ENCODE measurements around the gene CCDC196. TPM values are rescaled to one million over a fixed set of nuclear protein-coding genes. Genes with fewer than 3 reads are reported as not detected.

Gene CCDC196
- total and polyA plus RNA-seq, 2 of the 4 experiments (the other 2 are of a cell fraction): not detected

- no peak overlapping the region for H2AFZ ChIP-seq (replicated peaks; ENCODE audit: low read length, poor library complexity)
- no TSS peak for BruUV-seq (replicated peaks)
- no peak overlapping the region for H3K18ac ChIP-seq (ENCODE audit: low read depth, low read length)
- no peak overlapping the region for H4K5ac ChIP-seq (ENCODE audit: low read depth, low read length)
- H3K56ac ChIP-seq (ENCODE audit: extremely low read depth, insufficient read depth, low read length): no peak overlapping the region
- no peaks in the 10 kb centered on the region for H3K4me1 ChIP-seq (ENCODE audit: control insufficient read depth, insufficient read depth, low read length)
- TF ChIP-seq RCOR1 (IDR thresholded peaks at IDR 0.05; ENCODE audit: insufficient replicate concordance, low read length) (no peak), MXI1 (IDR thresholded peaks at IDR 0.05; ENCODE audit: borderline replicate concordance, low read depth, low read length) (no peak), SMC3 (IDR thresholded peaks at IDR 0.05; ENCODE audit: low read depth, low read length) (no peak), RAD21 (IDR thresholded peaks at IDR 0.05; ENCODE audit: low read length) (no peak), NFE2L2 (IDR thresholded peaks at IDR 0.05; ENCODE audit: low read depth, low read length) (no peak), CHD1 (IDR thresholded peaks at IDR 0.05; ENCODE audit: low read depth, low read length) (no peak), CEBPB (IDR thresholded peaks at IDR 0.05; ENCODE audit: low read depth, low read length) (no peak), CTCF (conservative IDR thresholded peaks at IDR 0.05; ENCODE audit: low read depth, low read length) (no peak), RFX5 (IDR thresholded peaks at IDR 0.05; ENCODE audit: low read depth, low read length) (no peak), POLR2A (IDR thresholded peaks at IDR 0.05; ENCODE audit: low read depth, low read length) (no peak), MAFK (IDR thresholded peaks at IDR 0.05; ENCODE audit: low read depth, low read length) (no peak)
- TF ChIP-seq, protein P1, sequence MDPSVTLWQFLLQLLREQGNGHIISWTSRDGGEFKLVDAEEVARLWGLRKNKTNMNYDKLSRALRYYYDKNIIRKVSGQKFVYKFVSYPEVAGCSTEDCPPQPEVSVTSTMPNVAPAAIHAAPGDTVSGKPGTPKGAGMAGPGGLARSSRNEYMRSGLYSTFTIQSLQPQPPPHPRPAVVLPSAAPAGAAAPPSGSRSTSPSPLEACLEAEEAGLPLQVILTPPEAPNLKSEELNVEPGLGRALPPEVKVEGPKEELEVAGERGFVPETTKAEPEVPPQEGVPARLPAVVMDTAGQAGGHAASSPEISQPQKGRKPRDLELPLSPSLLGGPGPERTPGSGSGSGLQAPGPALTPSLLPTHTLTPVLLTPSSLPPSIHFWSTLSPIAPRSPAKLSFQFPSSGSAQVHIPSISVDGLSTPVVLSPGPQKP (IDR thresholded peaks at IDR 0.05; ENCODE audit: borderline replicate concordance, low read depth, low read length): no peak
- no peaks in the 10 kb centered on the region for H3K79me1 ChIP-seq (ENCODE audit: low read depth in 1 of 2, low read length in 2 of 2)
- no peaks in the 10 kb centered on the region for H3K36me3 ChIP-seq (ENCODE audit: control insufficient read depth, insufficient read depth, low read length)
- H2AK5ac ChIP-seq (ENCODE audit: low read depth, low read length): no peak overlapping the region
- no peak overlapping the region for H3K23ac ChIP-seq (ENCODE audit: low read depth, low read length)
- no peak overlapping the region for H4K91ac ChIP-seq (ENCODE audit: insufficient read depth, low read depth, low read length)
- no peak overlapping the region for H2BK20ac ChIP-seq (ENCODE audit: low read depth, low read length)
- H3K27ac ChIP-seq (ENCODE audit: insufficient read depth, low read length): no peak overlapping the region
- ChIA-PET CTCF (no interaction called here), POLR2A (ENCODE audit: unreplicated experiment) (no interaction called here)
- no peak overlapping the region for H3K14ac ChIP-seq (replicated peaks; ENCODE audit: low read depth, low read length)
- dilution Hi-C loops (cut with HindIII; ENCODE audit: low sequenced_read_pairs, unreplicated experiment) (no loop called here), intact Hi-C loops (cut with micrococcal nuclease) (no loop called here), in situ Hi-C loops (cut with MboI; ENCODE audit: low sequenced_read_pairs) (no loop called here)
- H2AK9ac ChIP-seq (replicated peaks; ENCODE audit: low read depth, low read length, poor library complexity): no peak overlapping the region
- no peak overlapping the region for H2BK5ac ChIP-seq (ENCODE audit: low read depth, low read length, poor library complexity, severe bottlenecking)
- H4K20me1 ChIP-seq (ENCODE audit: insufficient read depth, low read length): no peaks in the 10 kb centered on the region
- H3K9me3 ChIP-seq (ENCODE audit: control insufficient read depth, insufficient read depth, low read length): no peaks in the 10 kb centered on the region
- WGBS, 2 experiments (ENCODE audit: extremely low coverage in 2 of 2, insufficient read length in 1 of 2): 60% methylated on average over 1 of the region's 3 CpGs; no CpG with 5 or more reads in 1 of the 2 experiments
- H2BK15ac ChIP-seq (ENCODE audit: low read depth, low read length): no peak overlapping the region
- no peak overlapping the region for H3K4me3 ChIP-seq (ENCODE audit: insufficient read depth, low read depth, low read length)
- no peaks in the 10 kb centered on the region for H3K9me1 ChIP-seq (ENCODE audit: insufficient read depth, low read length)
- no peak overlapping the region for H2BK120ac ChIP-seq (ENCODE audit: low read depth, low read length)
- no peak overlapping the region for H4K8ac ChIP-seq (ENCODE audit: low read depth in 2 of 2, low read length in 2 of 2)
- H3K9ac ChIP-seq (ENCODE audit: low read depth, low read length): no peak overlapping the region
- DNase-seq: no peak
- ATAC-seq (ENCODE audit: low read depth): no peak
- no peaks in the 10 kb centered on the region; the same call in 1 of the 2 replicates for H3K27me3 ChIP-seq (ENCODE audit: control insufficient read depth, insufficient read depth, low read length)
- H3K4me2 ChIP-seq (ENCODE audit: low read depth, low read length): no peak overlapping the region
- no peak overlapping the region for H3K4ac ChIP-seq (ENCODE audit: low read depth, low read length)
Measured at GRCh38 chr14:66485029-66485428, 1.1 kb upstream of the CCDC196 start.
